BLaER1 treated with 17β-estradiol and CSF1 and Interleukin-3, amounts not matched to agents 10 nM and 100 nM (cell line): ENCODE results near the gene SLC15A1.
A peak's percentile ranks its signal among the peaks of the same experiment; 100 is the strongest.

Source experiments
- H3K27ac ChIP-seq, 11 experiments: shearing (Covaris generic); formaldehyde crosslinking; 2 replicates each; pipeline ENCODE4 v1.8.1; 2022
- H3K27me3 ChIP-seq, 11 experiments: shearing (Covaris generic); formaldehyde crosslinking; 2 replicates each; pipeline ENCODE4 v1.8.1; 2022
- H3K36me3 ChIP-seq, 11 experiments: shearing (Covaris generic); formaldehyde crosslinking; 2 replicates each; pipeline ENCODE4 v1.8.1; 2022
- H3K4me1 ChIP-seq, 10 experiments: shearing (Covaris generic); formaldehyde crosslinking; 2 replicates each; pipeline ENCODE4 v1.8.1; 2022
- H3K4me2 ChIP-seq, 11 experiments: shearing (Covaris generic); formaldehyde crosslinking; 2 replicates each; pipeline ENCODE4 v1.8.1; 2022
- H3K4me3 ChIP-seq, 10 experiments: shearing (Covaris generic); formaldehyde crosslinking; 2 replicates each; pipeline ENCODE4 v1.8.1; 2022
- H3K9ac ChIP-seq, 11 experiments: shearing (Covaris generic); formaldehyde crosslinking; 2 replicates each; pipeline ENCODE4 v1.8.1; 2022
- H3K9me3 ChIP-seq, 11 experiments: shearing (Covaris generic); formaldehyde crosslinking; replicated peaks in 1 of 11; 2 replicates each; pipeline ENCODE4 v1.8.1; 2022
- H4K20me1 ChIP-seq, 11 experiments: shearing (Covaris generic); formaldehyde crosslinking; 2 replicates each; pipeline ENCODE4 v1.8.1; 2022
- Cebpa-rat ChIP-seq, 11 experiments: shearing (Covaris generic); IDR thresholded peaks; 2 replicates each; pipeline ENCODE4 v1.8.1; 2022

Gene SLC15A1

DNA sequence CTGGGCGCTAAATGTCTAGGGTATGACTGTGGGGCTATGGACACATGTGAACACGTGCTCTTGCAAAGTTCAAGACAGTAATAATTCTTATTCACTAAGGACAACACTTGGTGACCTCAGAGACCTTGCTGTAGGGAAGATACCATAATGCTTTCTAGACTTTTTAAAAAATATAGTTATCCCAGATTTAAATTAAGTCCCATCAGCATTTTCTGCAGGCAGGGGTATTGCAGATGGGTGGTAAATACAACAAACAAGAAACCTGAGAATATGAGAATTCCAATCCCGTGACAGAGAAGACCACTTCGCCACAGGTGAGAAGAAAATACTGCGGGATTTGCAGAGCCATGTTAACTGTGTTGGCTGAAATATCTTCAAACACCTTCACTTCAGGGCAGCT lies 65.2 kb downstream of the SLC15A1 start:
- H3K4me2 ChIP-seq, result no peak overlapping the region

GRCh38 chr13:98686270-98686669 lies 66.2 kb downstream of the SLC15A1 start:
- no peak for TF ChIP-seq Cebpa-rat (IDR thresholded peaks at IDR 0.05)
- Histone ChIP-seq H3K4me2 (no peak overlapping the region), H3K4me1 (peaks cover 0 to 8% (median 2%) of the 10 kb centered on the region in 10 experiments; a peak in 3 of 20 replicates), H3K4me3 (no peak overlapping the region), H3K27me3 (no peaks in the 10 kb centered on the region), H3K9ac (no peak overlapping the region), H3K27ac (no peak overlapping the region), H4K20me1 (no peaks in the 10 kb centered on the region), H3K36me3 (no peaks in the 10 kb centered on the region), H3K9me3 (no peaks in the 10 kb centered on the region)

More for the DNA sequence above, 65.2 kb downstream of the SLC15A1 start:
- Histone ChIP-seq H4K20me1 (no peaks in the 10 kb centered on the region), H3K4me1 (peaks cover 0 to 8% (median 2%) of the 10 kb centered on the region in 10 experiments; a peak in 3 of 20 replicates), H3K9me3 (no peaks in the 10 kb centered on the region), H3K36me3 (no peaks in the 10 kb centered on the region), H3K4me3 (no peak overlapping the region), H3K9ac (no peak overlapping the region), H3K27me3 (no peaks in the 10 kb centered on the region), H3K27ac (no peak overlapping the region)
- no peak for TF ChIP-seq Cebpa-rat (IDR thresholded peaks at IDR 0.05)

- H3K4me3 ChIP-seq, result no peak overlapping the region
- TF ChIP-seq Cebpa-rat (IDR thresholded peaks at IDR 0.05), result no peak
Observed at GRCh38 chr13:98685146-98685545, 67.3 kb downstream of the SLC15A1 start.

GRCh38 chr13:98681049-98681448 lies 71.4 kb downstream of the SLC15A1 start:
- Histone ChIP-seq H3K4me3 (no peak overlapping the region), H3K4me2 (no peak overlapping the region), H3K4me1 (peaks cover 0 to 8% (median 2%) of the 10 kb centered on the region in 10 experiments; a peak in 3 of 20 replicates), H3K27me3 (no peaks in the 10 kb centered on the region), H3K9me3 (no peaks in the 10 kb centered on the region), H4K20me1 (no peaks in the 10 kb centered on the region), H3K27ac (no peak overlapping the region), H3K9ac (no peak overlapping the region), H3K36me3 (no peaks in the 10 kb centered on the region)
- no peak for TF ChIP-seq Cebpa-rat (IDR thresholded peaks at IDR 0.05)

More at GRCh38 chr13:98685146-98685545, 67.3 kb downstream of the SLC15A1 start:
- Histone ChIP-seq H3K9me3 (no peaks in the 10 kb centered on the region), H3K4me1 (peaks cover 0 to 8% (median 2%) of the 10 kb centered on the region in 10 experiments; a peak in 3 of 20 replicates), H3K27ac (no peak overlapping the region), H4K20me1 (no peaks in the 10 kb centered on the region), H3K4me2 (peak overlapping the region in 3 of 11 experiments; percentile 1 to 35 (median 10); a peak in 3 of 22 replicates), H3K27me3 (no peaks in the 10 kb centered on the region), H3K36me3 (no peaks in the 10 kb centered on the region), H3K9ac (no peak overlapping the region)

- Histone ChIP-seq H3K4me2 (no peak overlapping the region), H3K9ac (no peak overlapping the region), H3K9me3 (no peaks in the 10 kb centered on the region), H3K36me3 (no peaks in the 10 kb centered on the region), H3K4me1 (peaks cover 0 to 8% (median 0%) of the 10 kb centered on the region in 10 experiments; a peak in 1 of 20 replicates), H3K27ac (no peak overlapping the region), H3K4me3 (no peak overlapping the region), H4K20me1 (no peaks in the 10 kb centered on the region), H3K27me3 (no peaks in the 10 kb centered on the region)
- no peak for TF ChIP-seq Cebpa-rat (IDR thresholded peaks at IDR 0.05)
Observed at GRCh38 chr13:98678741-98679140, 73.7 kb downstream of the SLC15A1 start.

GRCh38 chr13:98677398-98677797 lies 75.1 kb downstream of the SLC15A1 start:
- no peak for TF ChIP-seq Cebpa-rat (IDR thresholded peaks at IDR 0.05)
- Histone ChIP-seq H3K4me2 (no peak overlapping the region), H3K9ac (no peak overlapping the region), H3K36me3 (no peaks in the 10 kb centered on the region), H3K4me1 (peaks cover 0 to 20% (median 0%) of the 10 kb centered on the region in 10 experiments; a peak in 6 of 20 replicates), H3K9me3 (no peaks in the 10 kb centered on the region), H4K20me1 (no peaks in the 10 kb centered on the region), H3K27ac (no peak overlapping the region), H3K27me3 (no peaks in the 10 kb centered on the region), H3K4me3 (no peak overlapping the region)

- H3K4me3 ChIP-seq, result no peak overlapping the region
- H3K9ac ChIP-seq, result no peak overlapping the region
- no peaks in the 10 kb centered on the region for H3K9me3 ChIP-seq
- H4K20me1 ChIP-seq, result no peaks in the 10 kb centered on the region
- H3K27me3 ChIP-seq, result no peaks in the 10 kb centered on the region
- peaks cover 0 to 20% (median 0%) of the 10 kb centered on the region in 10 experiments; a peak in 6 of 20 replicates for H3K4me1 ChIP-seq
- H3K4me2 ChIP-seq, result no peak overlapping the region
- no peaks in the 10 kb centered on the region for H3K36me3 ChIP-seq
- no peak overlapping the region for H3K27ac ChIP-seq
- no peak for TF ChIP-seq Cebpa-rat (IDR thresholded peaks at IDR 0.05)
Observed at GRCh38 chr13:98676239-98676638, 76.2 kb downstream of the SLC15A1 start.

DNA sequence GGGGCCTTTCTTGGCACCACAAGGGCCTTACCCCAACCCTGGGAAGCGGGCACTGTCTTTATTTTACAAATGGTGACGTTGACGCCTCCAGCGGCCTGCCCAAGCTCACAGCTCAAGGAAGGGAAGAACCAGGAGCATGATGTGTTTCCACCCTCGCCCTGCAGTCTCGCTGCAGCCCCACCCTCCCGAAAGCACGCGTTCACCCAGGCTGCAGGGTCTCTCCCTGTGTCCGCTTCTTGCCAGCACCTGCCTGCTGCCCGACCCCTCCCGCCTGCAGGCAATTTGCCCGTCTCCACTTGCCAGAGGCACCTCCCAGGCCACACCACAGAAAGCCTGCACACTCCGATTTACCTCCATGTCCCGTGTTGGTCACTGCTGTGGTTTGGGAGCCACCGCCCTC lies 76.6 kb downstream of the SLC15A1 start:
- Histone ChIP-seq H3K27me3 (no peaks in the 10 kb centered on the region), H3K4me3 (no peak overlapping the region), H4K20me1 (no peaks in the 10 kb centered on the region), H3K9me3 (no peaks in the 10 kb centered on the region), H3K36me3 (no peaks in the 10 kb centered on the region), H3K4me1 (peaks cover 0 to 20% (median 0%) of the 10 kb centered on the region in 10 experiments; a peak in 6 of 20 replicates), H3K4me2 (no peak overlapping the region), H3K9ac (no peak overlapping the region), H3K27ac (no peak overlapping the region)
- no peak for TF ChIP-seq Cebpa-rat (IDR thresholded peaks at IDR 0.05)

GRCh38 chr13:98675066-98675465 lies 77.4 kb downstream of the SLC15A1 start:
- Histone ChIP-seq H4K20me1 (no peaks in the 10 kb centered on the region), H3K27me3 (no peaks in the 10 kb centered on the region), H3K4me3 (no peak overlapping the region), H3K36me3 (no peaks in the 10 kb centered on the region), H3K9ac (no peak overlapping the region), H3K4me2 (no peak overlapping the region), H3K4me1 (peaks cover 0 to 20% (median 0%) of the 10 kb centered on the region in 10 experiments; a peak in 6 of 20 replicates), H3K9me3 (no peaks in the 10 kb centered on the region), H3K27ac (no peak overlapping the region)
- TF ChIP-seq Cebpa-rat (IDR thresholded peaks at IDR 0.05), result no peak

- no peak overlapping the region for H3K27ac ChIP-seq
- H3K4me3 ChIP-seq, result no peak overlapping the region
- H3K9me3 ChIP-seq, result no peaks in the 10 kb centered on the region
- H3K27me3 ChIP-seq, result no peaks in the 10 kb centered on the region
- H3K36me3 ChIP-seq, result no peaks in the 10 kb centered on the region
- peak overlapping the region in 3 of 11 experiments; percentile 8 to 54 (median 49); a peak in 5 of 22 replicates for H3K4me2 ChIP-seq
- H3K4me1 ChIP-seq, result peaks cover 0 to 20% (median 0%) of the 10 kb centered on the region in 10 experiments; a peak in 6 of 20 replicates
- H4K20me1 ChIP-seq, result no peaks in the 10 kb centered on the region
- no peak overlapping the region; a peak in 3 of 22 replicates for H3K9ac ChIP-seq
- no peak for TF ChIP-seq Cebpa-rat (IDR thresholded peaks at IDR 0.05)
Observed at GRCh38 chr13:98672947-98673613, 79.4 kb downstream of the SLC15A1 start.
